HTR-8/SVneo (cell line): ENCODE data around the gene CTDNEP1.

Experiments used
- DNase-seq: peaks from one replicate; pipeline ENCODE4 v3.0.0; 2011; ENCODE audit warnings: low spot score, mixed read lengths; ENCODE audit not compliant: insufficient read length
- FAIRE-seq: peaks from 2 replicates; lab custom pipeline; 2011; peaks lifted over from hg19 to GRCh38; lab: Jason Lieb, UNC

CTDNEP1 gene

DNA sequence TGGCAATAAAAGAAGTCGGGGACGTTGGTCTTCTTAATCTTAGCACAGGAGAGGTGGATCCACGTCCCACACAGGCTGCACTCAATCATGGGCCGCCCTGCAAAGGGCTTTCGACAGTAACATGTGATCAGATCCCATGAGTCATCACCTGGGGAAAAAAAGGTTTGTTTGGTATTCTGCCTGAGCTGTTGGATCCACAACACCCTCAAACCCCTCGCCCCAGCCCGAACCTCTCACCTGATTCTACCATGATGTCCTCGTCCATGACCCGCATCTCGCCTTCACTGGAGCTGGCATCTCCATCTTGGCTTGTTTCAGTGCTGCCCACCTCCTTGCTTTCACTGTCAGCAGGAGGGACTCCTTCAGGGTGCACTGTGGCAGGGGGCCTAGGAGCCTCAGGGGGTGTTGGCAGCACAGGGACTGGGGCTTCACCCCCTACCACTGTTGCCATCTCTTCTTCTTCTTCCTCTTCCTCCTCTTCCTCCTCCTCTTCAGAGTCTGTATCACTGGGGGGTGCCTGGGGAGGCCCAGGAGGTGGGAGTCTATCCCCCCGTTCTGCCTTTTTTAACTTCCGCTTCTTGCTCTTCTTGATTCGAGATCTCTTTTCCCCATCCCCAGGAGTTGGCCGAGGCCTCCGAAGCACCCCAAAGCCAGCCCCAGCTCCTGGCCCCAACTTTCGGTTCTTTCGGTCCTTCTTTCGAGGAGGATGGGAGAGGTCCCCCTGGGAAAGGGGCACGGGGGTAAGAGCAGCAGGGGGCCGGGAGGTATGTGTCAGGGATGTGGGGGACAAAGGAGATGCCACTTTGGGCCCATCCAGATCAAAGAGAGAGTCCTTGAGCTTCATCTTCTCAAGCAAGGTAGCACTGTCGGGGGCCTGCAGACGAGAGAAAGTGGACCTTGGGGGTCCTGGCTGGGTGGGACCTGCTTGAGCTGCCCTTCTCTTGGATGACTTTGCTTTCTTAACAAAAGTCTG lies 15.6 kb downstream of the CTDNEP1 start:
- FAIRE-seq (no peak), DNase-seq (no peak)

DNA sequence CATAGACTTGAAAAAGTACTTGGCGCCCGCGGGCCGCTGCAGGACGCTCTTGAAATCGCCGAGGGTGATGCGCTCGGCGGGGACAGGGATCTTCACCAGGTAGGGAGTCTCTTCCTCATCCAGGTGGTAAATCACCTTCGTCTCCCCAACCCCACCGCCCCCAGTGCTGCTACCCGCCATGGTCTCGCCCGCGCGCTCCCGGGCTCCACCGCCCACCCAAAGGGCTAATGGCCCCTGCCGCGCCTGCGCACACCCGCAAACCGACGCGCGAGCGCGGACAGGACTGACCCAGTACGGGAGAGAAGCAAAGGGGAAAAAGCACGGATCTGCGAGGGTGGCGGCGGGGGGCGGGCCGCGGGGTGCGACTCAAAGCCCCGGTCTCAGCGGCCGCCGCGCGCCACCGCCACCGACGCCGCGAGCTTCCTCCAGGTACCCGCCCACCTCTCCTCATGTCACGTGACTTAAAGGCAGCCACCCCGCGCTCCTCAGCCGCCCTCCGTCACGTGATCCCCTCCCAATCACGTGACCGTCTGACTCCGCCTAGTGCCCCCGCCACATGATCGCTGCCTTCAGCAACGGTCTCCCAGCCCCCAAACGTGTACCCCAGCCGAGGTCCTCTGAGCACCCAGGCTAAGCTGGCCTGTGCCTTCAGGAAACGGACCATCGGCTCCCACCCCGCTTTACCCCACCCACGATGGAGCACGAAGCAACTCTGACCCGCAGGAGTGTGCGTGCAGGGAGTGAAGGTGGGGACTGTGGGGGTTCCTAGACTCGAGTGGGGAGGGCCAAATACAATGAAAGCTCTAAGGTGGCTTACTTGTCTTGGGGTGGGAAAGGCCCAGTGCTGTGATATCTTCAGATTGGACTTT lies 17.2 kb downstream of the CTDNEP1 start, which contains the start of gene DVL2:
Gene DVL2, minus strand, starts transcription at position 435 of the 869 bp plus-strand sequence. Its CDS starts 255 bp downstream, at position 180.
- DNase-seq (peak; percentile 95), FAIRE-seq (peak; percentile 98)

GRCh38 chr17:7233701-7234082 lies 17.8 kb downstream of the CTDNEP1 start:
- FAIRE-seq (no peak), DNase-seq (no peak)

DNA sequence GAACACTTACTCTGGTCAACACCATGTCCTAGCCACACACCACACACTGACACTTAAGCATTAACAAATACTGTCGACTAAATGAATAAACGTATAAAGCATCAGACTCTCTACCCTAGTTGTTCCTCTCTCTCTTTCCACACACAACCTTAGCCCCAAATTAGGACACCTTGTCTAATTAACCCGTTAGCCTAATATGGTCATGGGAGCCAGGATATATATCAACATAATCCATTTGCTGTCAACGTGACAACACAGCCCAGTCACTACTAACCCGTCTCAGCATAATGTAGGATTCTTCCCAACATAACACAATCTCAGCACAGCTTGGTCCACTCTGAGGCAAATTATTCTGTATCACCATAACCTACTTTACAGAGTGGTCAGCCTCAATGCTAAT lies 19.4 kb downstream of the CTDNEP1 start:
- FAIRE-seq: peak; percentile 94
- no peak for DNase-seq

- no peak for FAIRE-seq
Measured at GRCh38 chr17:7229504-7229903, 22.0 kb downstream of the CTDNEP1 start.

GRCh38 chr17:7228920-7229319 lies 22.6 kb downstream of the CTDNEP1 start:
- DNase-seq (no peak), FAIRE-seq (no peak)

More at GRCh38 chr17:7229504-7229903, 22.0 kb downstream of the CTDNEP1 start:
- no peak for DNase-seq

GRCh38 chr17:7226721-7227710 lies 24.5 kb downstream of the CTDNEP1 start:
- no peak for DNase-seq
- peak; percentile 13 for FAIRE-seq

DNA sequence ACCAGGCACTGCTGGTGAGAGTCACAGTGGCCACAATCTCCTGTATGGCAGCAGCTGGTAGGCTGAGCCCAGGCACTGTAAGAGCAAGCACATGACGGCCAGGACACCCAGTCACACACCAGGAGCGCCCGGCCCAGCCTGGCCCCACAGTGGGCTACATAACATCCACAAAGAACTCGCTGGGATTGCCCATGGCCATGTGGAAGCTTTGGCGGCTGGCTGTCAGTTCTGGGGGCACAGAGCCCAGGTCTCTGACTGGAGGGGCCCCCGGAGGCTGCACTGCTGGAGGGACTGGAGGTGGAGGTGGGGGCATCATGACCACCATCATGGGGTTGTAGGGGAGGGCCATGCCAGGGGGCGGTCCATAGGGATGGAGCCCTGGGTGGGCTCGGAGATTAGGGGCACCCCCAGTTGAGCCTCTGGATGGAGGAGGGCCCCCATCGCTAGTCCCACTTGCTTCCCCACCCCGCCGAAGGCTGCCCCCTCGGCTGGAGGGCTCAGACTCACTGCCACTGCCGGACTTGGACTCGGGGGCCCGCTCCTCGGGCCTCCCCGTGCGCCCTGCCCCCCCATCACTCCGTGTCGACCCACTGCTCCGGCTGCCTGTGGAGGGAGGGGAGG lies 25.7 kb downstream of the CTDNEP1 start:
- DNase-seq (no peak), FAIRE-seq (no peak)

DNA sequence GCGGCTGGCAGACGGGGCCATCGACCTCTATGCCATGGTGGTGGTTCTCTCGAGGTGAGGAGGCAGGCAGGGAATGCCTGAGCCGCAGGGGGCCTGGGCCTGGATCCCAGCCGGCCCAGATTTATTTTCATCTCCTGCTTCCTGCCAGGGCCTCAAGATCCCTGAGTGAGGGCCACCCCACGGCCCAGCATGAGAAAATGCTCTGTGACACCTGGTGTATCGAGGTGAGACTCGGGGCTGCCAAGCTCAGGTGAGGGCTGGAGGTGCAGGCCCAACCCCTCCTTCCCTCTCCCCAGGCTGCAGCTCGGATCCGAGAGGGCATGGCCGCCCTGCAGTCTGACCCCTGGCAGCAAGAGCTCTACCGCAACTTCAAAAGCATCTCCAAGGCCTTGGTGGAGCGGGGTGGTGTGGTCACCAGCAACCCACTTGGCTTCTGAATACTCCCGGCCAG lies 26.8 kb downstream of the CTDNEP1 start:
- FAIRE-seq (no peak), DNase-seq (no peak)

- DNase-seq (no peak), FAIRE-seq (no peak)
Measured at GRCh38 chr17:7224110-7224509, 27.4 kb downstream of the CTDNEP1 start.

- FAIRE-seq: no peak
- DNase-seq: no peak
Measured at GRCh38 chr17:7223375-7223774, 28.2 kb downstream of the CTDNEP1 start.

DNA sequence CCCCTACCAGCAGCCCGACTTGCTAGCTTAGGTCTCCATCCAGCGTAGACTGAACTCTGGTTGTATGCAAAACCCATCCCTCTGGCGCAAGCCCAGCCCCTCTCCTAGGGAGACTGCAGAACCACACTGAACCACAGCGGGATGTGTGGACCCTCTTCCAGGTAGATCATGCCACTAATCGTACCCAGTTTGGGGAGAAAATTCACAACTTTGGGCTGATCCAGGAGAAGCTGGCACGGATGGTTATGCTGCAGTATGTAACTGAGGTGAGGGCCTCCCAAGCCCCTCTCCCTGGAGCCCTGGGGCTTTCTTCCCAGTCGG lies 28.6 kb downstream of the CTDNEP1 start:
- no peak for DNase-seq
- no peak for FAIRE-seq

- FAIRE-seq (no peak), DNase-seq (no peak)
Measured at GRCh38 chr17:7222093-7222971, 29.2 kb downstream of the CTDNEP1 start.

GRCh38 chr17:7221278-7222092 lies 30.0 kb downstream of the CTDNEP1 start:
- FAIRE-seq (peak; percentile 69), DNase-seq (no peak)

DNA sequence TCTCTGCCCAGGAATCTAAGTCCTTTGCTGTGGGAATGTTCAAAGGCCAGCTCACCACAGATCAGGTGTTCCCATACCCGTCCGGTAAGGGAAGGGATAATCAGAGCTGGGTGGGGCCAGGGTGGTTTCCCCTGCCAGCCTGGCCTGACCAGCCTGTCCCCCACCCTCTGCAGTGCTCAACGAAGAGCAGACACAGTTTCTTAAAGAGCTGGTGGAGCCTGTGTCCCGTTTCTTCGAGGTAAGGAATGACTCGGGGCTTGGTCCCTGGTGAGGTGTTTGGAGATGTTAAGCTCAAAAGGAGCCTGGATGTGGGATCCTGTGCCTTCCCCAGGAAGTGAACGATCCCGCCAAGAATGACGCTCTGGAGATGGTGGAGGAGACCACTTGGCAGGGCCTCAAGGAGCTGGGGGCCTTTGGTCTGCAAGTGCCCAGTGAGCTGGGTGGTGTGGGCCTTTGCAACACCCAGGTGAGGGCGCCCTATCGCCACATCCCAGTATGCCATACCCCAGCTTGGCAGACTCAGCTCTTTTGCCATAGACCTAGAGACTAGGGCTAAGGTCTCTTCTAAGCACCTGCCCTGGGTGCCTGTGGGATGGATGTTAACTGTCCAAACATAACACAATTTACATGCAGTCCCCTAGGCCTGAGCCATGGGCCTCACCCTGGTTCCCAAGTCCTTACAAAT lies 30.8 kb downstream of the CTDNEP1 start:
- DNase-seq (no peak), FAIRE-seq (no peak)

GRCh38 chr17:7219812-7220592 lies 31.5 kb downstream of the CTDNEP1 start, which contains the start of the genes ACADVL and DLG4:
Gene ACADVL (plus strand): TSS chr17:7219938. CDS start chr17:7219985, 47 bp downstream.
Gene DLG4 (minus strand): TSS chr17:7219836.
- DNase-seq (peak; percentile 96), FAIRE-seq (peak; percentile 96)
